GM19468 (cell line): ENCODE results near the gene MLXIPL.
"Not testable (repeated sequence)": the region's sequence is repeated elsewhere in the genome, so short reads cannot be mapped to it uniquely, and the experiment has no call there.

Source experiments
- ATAC-seq: cut with Tn5 transposase; IDR thresholded peaks from one replicate; pipeline ENCODE4 v1.9.1; 2021; ENCODE audit warnings: mild to moderate bottlenecking, moderate library complexity, moderate number of reproducible peaks; ENCODE audit not compliant: unreplicated experiment; ENCODE audit errors: extremely low read depth

The MLXIPL gene

GRCh38 chr7:73615886-73616285 is 8.4 kb downstream of the MLXIPL start:
- ATAC-seq: no peak

- not testable (repeated sequence) for ATAC-seq
Measured at GRCh38 chr7:73614937-73615336, 9.4 kb downstream of the MLXIPL start.

DNA sequence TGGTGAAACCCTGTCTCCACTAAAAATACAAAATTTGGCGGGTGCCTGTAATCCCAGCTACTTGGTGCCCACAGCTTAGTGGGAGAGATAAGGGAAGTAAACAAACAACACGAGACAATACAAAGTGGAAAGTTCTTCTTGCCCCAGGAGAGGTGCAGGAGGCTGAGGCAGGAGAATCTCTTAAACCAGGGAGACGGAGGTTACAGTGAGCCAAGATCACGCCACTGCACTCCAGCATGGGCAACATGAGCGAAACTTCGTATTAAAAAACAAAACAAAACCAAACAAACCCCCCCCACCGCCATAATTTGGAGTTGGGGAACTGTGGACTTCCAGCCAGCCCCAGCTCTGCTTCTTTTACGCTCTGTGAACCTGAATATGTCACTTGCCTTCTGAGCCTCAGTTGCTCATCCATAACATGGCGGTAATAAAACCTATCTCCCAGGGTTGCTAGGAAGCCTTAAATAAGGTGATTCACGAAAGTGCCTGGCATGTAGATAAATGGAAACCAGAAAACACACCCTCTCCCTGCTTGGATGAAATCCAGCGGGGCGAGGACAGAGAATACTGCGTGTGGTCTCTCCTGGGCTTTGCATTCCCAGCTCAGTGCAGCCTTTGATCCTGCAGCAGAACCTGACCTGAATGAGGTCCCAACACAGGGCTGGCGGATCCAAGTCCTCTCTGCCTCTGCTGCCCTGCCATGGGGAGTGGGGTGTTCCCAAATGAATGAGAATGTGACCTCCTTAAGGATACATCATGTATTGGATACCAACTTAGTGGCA is 10.2 kb downstream of the MLXIPL start:
- no peak for ATAC-seq

DNA sequence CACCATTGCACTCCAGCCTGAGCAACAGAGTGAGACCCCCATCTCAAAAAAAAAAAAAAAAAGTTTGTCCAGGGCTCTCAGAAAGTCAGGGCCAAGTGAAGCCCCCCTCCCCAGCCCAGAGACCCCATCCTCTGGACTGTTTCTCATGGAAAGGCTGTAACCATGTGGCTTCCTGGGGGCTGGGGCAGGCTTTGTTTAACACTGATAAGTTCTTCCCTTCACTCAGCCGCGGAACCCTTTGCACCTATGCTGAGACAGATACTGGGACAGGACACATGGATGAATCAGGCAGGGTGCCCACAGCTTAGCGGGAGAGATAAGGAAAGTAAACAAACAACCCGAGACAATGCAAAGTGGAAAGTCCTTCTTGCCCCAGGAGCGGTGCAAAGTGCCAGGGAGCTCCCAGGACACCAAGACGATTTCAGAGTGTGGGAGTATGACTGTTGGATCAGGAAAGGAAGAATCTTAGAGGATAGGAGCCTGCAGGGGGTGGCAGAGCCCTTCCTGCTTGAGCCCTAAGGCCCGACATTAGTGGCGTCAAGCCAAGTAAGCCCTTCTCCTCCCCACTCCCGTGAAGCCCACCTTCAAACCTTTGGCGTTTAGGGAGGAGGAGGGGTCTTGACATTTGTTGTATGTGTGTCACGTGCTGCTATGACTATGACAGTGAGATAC is 11.6 kb downstream of the MLXIPL start:
- no peak for ATAC-seq

DNA sequence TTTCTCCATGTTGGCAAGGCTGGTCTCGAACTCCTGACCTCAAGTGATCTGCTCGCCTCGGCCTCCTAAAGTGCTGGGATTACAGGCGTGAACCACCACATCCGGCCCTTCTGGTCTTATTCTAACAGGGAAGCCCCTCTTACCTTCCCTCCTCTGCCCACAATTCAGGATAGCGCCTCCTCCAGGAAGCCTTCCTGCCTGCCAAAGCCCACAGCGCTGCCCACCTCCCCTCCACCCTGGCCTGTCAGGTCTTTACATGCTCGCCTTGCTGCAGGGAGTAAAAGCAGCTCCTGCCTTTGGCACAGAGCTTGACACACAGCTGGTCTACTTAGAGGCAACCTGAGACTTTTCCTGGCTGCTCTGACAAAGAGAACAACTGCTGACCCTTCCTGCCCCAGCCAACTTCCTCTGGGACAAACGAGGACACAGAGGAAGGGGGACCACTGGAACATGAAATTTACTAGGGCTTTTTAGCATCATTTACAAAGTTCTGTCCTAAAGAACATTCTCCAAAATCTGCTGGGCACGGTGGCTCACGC is 13.2 kb downstream of the MLXIPL start:
- no peak for ATAC-seq

GRCh38 chr7:73610105-73610504 is 14.2 kb downstream of the MLXIPL start:
- ATAC-seq: no peak

- ATAC-seq: not testable (repeated sequence)
Measured at GRCh38 chr7:73607692-73607983, 16.7 kb downstream of the MLXIPL start.

GRCh38 chr7:73606801-73607691 is 17.3 kb downstream of the MLXIPL start:
- no peak for ATAC-seq

- ATAC-seq: no peak
Measured at GRCh38 chr7:73605601-73606220, 18.6 kb downstream of the MLXIPL start.

DNA sequence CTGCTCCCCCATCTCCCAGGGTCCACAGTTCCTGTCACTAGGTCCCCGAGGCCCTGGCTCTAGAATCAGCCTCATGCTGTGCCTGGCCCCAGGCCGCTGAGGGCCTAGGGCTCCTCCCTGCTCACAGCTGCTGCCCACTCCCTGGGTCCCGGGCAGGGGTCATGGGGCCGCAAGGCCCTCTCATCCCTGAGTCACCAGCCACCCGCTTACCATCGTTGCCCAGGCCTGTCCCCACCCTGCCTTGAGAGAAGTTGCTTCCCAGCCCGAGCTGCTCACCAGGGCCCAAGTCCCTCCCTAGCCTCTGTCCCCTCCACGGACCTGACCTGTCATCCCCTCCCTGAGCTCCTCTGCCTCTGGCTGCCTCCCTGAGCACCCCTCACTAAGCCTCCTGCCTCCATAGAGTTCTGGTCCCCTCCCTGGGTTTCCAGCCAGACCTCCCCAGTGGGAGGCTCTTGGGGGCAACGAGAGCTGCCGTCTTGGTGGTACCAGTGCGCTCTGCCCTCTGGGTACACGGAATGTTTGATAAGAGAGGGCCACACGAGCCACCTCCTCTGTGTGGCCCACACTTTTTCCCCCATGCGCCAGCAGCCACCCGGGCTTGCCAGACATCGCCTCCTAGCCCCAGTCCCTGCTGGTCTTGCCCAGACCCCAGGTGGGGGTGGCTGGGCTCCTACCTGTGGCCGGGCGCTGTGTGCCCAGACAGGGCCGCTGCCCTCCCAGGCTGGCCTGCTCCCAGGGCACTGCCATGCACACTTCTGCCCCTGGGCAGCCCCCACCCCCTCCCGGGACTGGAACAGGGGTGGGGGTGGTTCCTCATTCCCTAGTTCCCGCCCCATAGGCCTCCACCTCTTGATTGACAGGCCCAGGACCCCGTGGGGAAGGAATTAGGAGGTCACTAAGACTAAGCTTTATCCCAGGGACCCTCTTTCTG is 21.3 kb downstream of the MLXIPL start:
- ATAC-seq: no peak

- no peak for ATAC-seq
Measured at GRCh38 chr7:73599916-73600315, 24.4 kb downstream of the MLXIPL start.

GRCh38 chr7:73599151-73599882 is 25.0 kb downstream of the MLXIPL start:
- no peak for ATAC-seq

DNA sequence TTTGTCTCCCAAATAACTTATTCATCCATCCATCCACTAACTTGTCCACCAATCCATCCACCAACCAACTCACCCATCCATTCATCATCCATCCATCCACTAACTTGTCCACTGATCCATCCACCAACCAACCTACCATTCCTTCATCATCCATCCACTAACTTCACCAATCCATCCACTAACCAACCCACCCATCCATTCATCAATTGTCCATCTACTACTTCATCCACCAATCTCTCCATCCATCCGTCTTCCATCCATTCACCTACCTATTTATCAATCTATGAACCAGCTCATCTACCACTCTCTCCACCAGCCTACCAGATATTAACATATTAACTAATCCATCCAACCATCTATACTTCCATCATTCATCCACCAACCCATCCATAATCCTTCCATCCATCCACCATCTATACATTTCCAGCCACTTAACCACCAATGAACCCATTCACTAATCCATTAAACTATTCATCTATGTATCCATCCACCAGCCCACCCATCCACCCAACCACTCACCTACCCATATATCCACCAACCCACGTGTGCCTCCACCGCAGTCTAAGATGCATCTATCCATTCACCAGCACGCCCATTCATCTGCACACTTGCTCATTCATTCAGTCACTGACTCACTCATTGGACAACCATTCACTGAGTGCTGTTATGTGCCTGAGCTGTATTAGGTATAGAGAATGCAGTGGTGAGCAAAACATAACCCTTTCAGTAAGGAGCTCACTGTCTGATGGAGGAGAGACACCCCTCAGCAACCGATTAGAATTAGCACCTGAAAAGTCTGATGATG is 26.1 kb downstream of the MLXIPL start:
- ATAC-seq: no peak

- ATAC-seq: no peak
Measured at GRCh38 chr7:73596191-73597065, 27.9 kb downstream of the MLXIPL start.

GRCh38 chr7:73595358-73595757 is 29.0 kb downstream of the MLXIPL start:
- ATAC-seq: no peak

DNA sequence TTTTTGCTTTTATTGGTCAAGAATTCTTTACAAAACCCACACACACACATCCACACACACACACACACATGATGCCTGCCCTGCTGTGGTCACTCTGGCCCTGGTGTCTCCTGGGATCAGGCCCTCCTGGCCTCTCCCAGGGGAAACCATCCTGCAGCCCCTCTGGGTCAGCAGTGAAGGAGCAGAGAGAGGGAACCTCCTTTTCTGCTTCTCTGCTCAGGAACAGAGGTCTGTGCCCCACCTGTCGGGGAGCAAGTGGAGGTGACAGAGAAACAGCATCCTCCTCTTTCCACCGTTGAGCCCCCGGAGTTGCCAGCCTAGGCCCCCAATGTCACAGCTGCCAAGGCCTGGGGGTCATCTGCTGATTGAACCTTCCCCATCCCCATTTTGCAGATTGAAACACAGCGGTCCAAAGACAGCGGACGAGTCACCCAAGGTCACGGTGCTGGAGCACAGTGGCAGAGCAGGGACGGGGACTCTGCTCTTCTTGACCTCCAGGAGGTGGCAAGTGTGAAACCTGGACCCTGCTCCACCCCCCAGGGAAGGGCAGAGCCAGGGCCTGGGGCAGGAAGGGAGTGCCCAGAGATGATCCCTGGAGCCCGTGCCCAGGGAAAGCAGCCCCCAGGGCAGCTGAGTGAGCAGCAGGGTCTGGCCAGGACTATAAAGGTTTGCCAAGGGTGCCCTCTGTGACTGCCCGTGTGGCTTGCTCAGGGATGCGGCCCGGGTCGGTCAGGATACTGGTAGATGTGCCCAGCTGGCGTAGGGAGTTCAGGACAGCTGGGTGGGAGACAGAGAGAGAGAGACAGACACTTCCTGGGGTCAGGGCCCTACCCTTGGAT is 30.9 kb downstream of the MLXIPL start:
- no peak for ATAC-seq
